K562 (cell line): Measurements from ENCODE around the gene SLC37A4. TPM values are rescaled to one million over a fixed set of nuclear protein-coding genes. Genes with fewer than 3 reads are reported as not detected.

Experiments
- ARID3B ChIP-seq: fragments of 250-450 bp; sonication (Bioruptor Pico); IDR thresholded peaks from 2 replicates; pipeline ENCODE4 v1.4.0; 2020; ENCODE audit warnings: borderline replicate concordance
- ATF6 ChIP-seq: sonication (generic); formaldehyde crosslinking; IDR thresholded peaks from 2 replicates; pipeline ENCODE4 v1.4.0; 2020; ENCODE audit warnings: mild to moderate bottlenecking, missing genetic modification reagents
- BRD9 ChIP-seq: fragments of 450-650 bp; IDR thresholded peaks from 2 replicates; pipeline ENCODE4 v1.6.1; 2018; ENCODE audit warnings: low read depth; ENCODE audit not compliant: partially characterized antibody
- CC2D1A ChIP-seq: fragments of 450-650 bp; IDR thresholded peaks from 2 replicates; pipeline ENCODE4 v1.6.1; 2017; ENCODE audit warnings: mild to moderate bottlenecking
- FOXA1 ChIP-seq: fragments of 450-650 bp; IDR thresholded peaks from 2 replicates; pipeline ENCODE4 v1.6.1; 2016; ENCODE audit warnings: mild to moderate bottlenecking, borderline replicate concordance
- HDAC3 ChIP-seq: fragments of 450-650 bp; IDR thresholded peaks from 2 replicates; pipeline ENCODE4 v1.6.1; 2018; ENCODE audit warnings: borderline replicate concordance, mild to moderate bottlenecking, moderate library complexity; ENCODE audit not compliant: partially characterized antibody
- HMG20B ChIP-seq: fragments of 250-450 bp; sonication (Bioruptor Pico); IDR thresholded peaks from 2 replicates; pipeline ENCODE4 v1.5.0; 2021; ENCODE audit warnings: mild to moderate bottlenecking
- HMGN3 ChIP-seq: IDR thresholded peaks from 2 replicates; pipeline ENCODE4 v1.6.1; 2011; ENCODE audit warnings: borderline replicate concordance, low read depth, mild to moderate bottlenecking, mixed read lengths, low read length; ENCODE audit not compliant: insufficient read length; ENCODE audit errors: extremely low read depth
- KLF13 ChIP-seq: fragments of 450-650 bp; IDR thresholded peaks from 2 replicates; pipeline ENCODE4 v1.6.1; 2016; ENCODE audit warnings: missing genetic modification characterization, low read depth, mild to moderate bottlenecking, missing compliant biosample characterization, moderate library complexity, borderline replicate concordance
- MBD2 ChIP-seq: sonication (generic); IDR thresholded peaks from 2 replicates; pipeline ENCODE4 v1.6.1; 2016; ENCODE audit warnings: low read depth, borderline replicate concordance
- MEF2D ChIP-seq: conservative IDR thresholded peaks from 2 replicates; pipeline ENCODE4 v1.6.1; 2016; ENCODE audit warnings: low read depth, missing genetic modification characterization, missing compliant biosample characterization
- MXD1 ChIP-seq: fragments of 250-450 bp; sonication (Bioruptor Pico); IDR thresholded peaks from 2 replicates; pipeline ENCODE4 v1.8.0; 2021; ENCODE audit warnings: borderline replicate concordance, mild to moderate bottlenecking, moderate library complexity; ENCODE audit not compliant: poor library complexity, severe bottlenecking
- NONO ChIP-seq, 2 experiments: fragments of 200-400 bp in 1 of 2; fragments of 450-650 bp in 1 of 2; formaldehyde crosslinking in 1 of 2; IDR thresholded peaks; 2 replicates each; pipeline ENCODE4 v1.6.1; 2017; ENCODE audit warnings: low read depth in 2 of 2, mild to moderate bottlenecking in 2 of 2, moderate library complexity in 2 of 2, low read length in 1 of 2
- PML ChIP-seq: IDR thresholded peaks from 2 replicates; pipeline ENCODE4 v1.6.1; 2012; ENCODE audit warnings: low read length, inconsistent platforms
- POLR2AphosphoS5 ChIP-seq: IDR thresholded peaks from 2 replicates; pipeline ENCODE4 v1.6.1; 2011; ENCODE audit warnings: mild to moderate bottlenecking, low read depth, low read length, moderate library complexity; ENCODE audit not compliant: control insufficient read depth, insufficient read depth
- PRMT5 ChIP-seq: sonication (generic); formaldehyde crosslinking; IDR thresholded peaks from 2 replicates; pipeline ENCODE4 v1.5.0; 2020; ENCODE audit warnings: missing genetic modification reagents
- SMARCA4 ChIP-seq: fragments of 450-650 bp; IDR thresholded peaks from 2 replicates; pipeline ENCODE4 v1.6.1; 2016
- SMARCB1 ChIP-seq: IDR thresholded peaks from 2 replicates; pipeline ENCODE4 v1.6.1; 2011; ENCODE audit warnings: improper control_type of control experiment, low read depth; ENCODE audit not compliant: insufficient read length
- STAG1 ChIP-seq: sonication (generic); formaldehyde crosslinking; IDR thresholded peaks from 2 replicates; pipeline ENCODE4 v1.5.0; 2020; ENCODE audit warnings: missing genetic modification reagents, borderline replicate concordance
- STAT5B ChIP-seq: fragments of 250-450 bp; sonication (Bioruptor Pico); IDR thresholded peaks from 2 replicates; pipeline ENCODE4 v1.8.0; 2021; ENCODE audit warnings: mild to moderate bottlenecking, inconsistent platforms
- ZBTB1 ChIP-seq: sonication (generic); formaldehyde crosslinking; IDR thresholded peaks from 2 replicates; pipeline ENCODE4 v1.8.1; 2023; ENCODE audit warnings: missing genetic modification reagents, low read depth, mild to moderate bottlenecking, borderline replicate concordance
- ZBTB34 ChIP-seq: fragments of 250-450 bp; sonication (Bioruptor Pico); IDR thresholded peaks from 2 replicates; pipeline ENCODE4 v1.8.0; 2021; ENCODE audit warnings: mild to moderate bottlenecking, moderate library complexity
- ZNF384 ChIP-seq: IDR thresholded peaks from 2 replicates; pipeline ENCODE4 v1.6.1; 2012; ENCODE audit warnings: low read depth, low read length, improper control_type of control experiment
- polyA plus RNA-seq, 8 experiments: library from polyadenylated mRNA; depleted of rRNA in 4 of 8; stranded (reverse) in 5 of 8; unstranded in 3 of 8; fragments of >200 nt; fragmentation: Nextera tagmentation in 2 of 8; fragmentation: Illumina TruSeq in 1 of 8; extraction: Ambion mirVana in 2 of 8; extraction: Trizol in 1 of 8; gene quantifications; 2 replicates each; pipeline versions ENCODE4 v1.2.1 to v1.2.3, GENCODE V29; 2011 to 2014; ENCODE audit warnings: inconsistent platforms in 1 of 8, missing spikeins in 1 of 8
- total RNA-seq, 7 experiments: library from RNA; depleted of rRNA in 6 of 7; stranded (reverse); fragments of >200 nt in 6 of 7; fragmentation: Illumina TruSeq in 2 of 7; extraction: Trizol in 2 of 7; gene quantifications; 2 replicates each; pipeline versions ENCODE4 v1.2.1 to v1.2.3, GENCODE V29; 2011 to 2021; ENCODE audit warnings: low replicate concordance in 1 of 7

Gene SLC37A4
- total and polyA plus RNA-seq, 9 of the 15 experiments (the other 6 are each of a cell fraction or from before 2014, with no cell fraction given), result 24.7 to 73.9 (median 40.7) TPM

GRCh38 chr11:119057000-119057769, 26.5 kb upstream of the SLC37A4 start, which contains the start of gene HYOU1 (continued):
- TF ChIP-seq HDAC3 (peak; percentile 37), MEF2D (tag) (no peak), ZBTB1 (CRISPR knock-in tag) (peak; percentile 22; the same call in 1 of the 2 replicates), MXD1 (CRISPR knock-in tag) (peak; percentile 59), MBD2 (peak; percentile 56; the same call in 1 of the 2 replicates), SMARCA4 (no peak; the same call in 1 of the 2 replicates), NONO (IDR thresholded peaks at IDR 0.05; ENCODE audit: low read depth in 2 of 2, low read length in 1 of 2) (peak; percentile 5 to 67; a peak in 1 of 4 replicates), STAG1 (CRISPR knock-in tag) (no peak), FOXA1 (no peak), ZNF384 (no peak), SMARCB1 (no peak), BRD9 (peak; percentile 53), HMGN3 (peak; percentile 72), KLF13 (tag) (no peak), PML (no peak), PRMT5 (CRISPR knock-in tag) (no peak), ATF6 (no peak), ZBTB34 (CRISPR knock-in tag) (no peak), CC2D1A (no peak), HMG20B (CRISPR knock-in tag) (no peak), POLR2AphosphoS5 (peak; percentile 16; the same call in 1 of the 2 replicates), STAT5B (CRISPR knock-in tag) (no peak), ARID3B (no peak)
